ENCODE data around the gene NR2F2.

Gene NR2F2

GRCh38 chr15:96347181-96348111, 16.9 kb downstream of the NR2F2 start:
- H3K27ac ChIP-seq: no peak overlapping the region
- no peak for TF ChIP-seq ZFX (IDR thresholded peaks at IDR 0.05)
- TF ChIP-seq CTCF (conservative IDR thresholded peaks at IDR 0.05): no peak

- H3K27ac ChIP-seq: no peak overlapping the region
- TF ChIP-seq CTCF (conservative IDR thresholded peaks at IDR 0.05) (no peak), ZFX (IDR thresholded peaks at IDR 0.05) (no peak)
These were observed 17.9 kb downstream of the NR2F2 start for GRCh38 chr15:96348112-96349027.

GRCh38 chr15:96349034-96349856, 18.7 kb downstream of the NR2F2 start:
- TF ChIP-seq CTCF (conservative IDR thresholded peaks at IDR 0.05) (no peak), ZFX (IDR thresholded peaks at IDR 0.05) (no peak)
- no peak overlapping the region for H3K27ac ChIP-seq

GRCh38 chr15:96349857-96350720, 19.6 kb downstream of the NR2F2 start:
- no peak overlapping the region for H3K27ac ChIP-seq
- no peak for TF ChIP-seq ZFX (IDR thresholded peaks at IDR 0.05)
- no peak for TF ChIP-seq CTCF (conservative IDR thresholded peaks at IDR 0.05)

- TF ChIP-seq ZFX (IDR thresholded peaks at IDR 0.05) (no peak), CTCF (conservative IDR thresholded peaks at IDR 0.05) (no peak)
- no peak overlapping the region for H3K27ac ChIP-seq
These were observed 20.6 kb downstream of the NR2F2 start for GRCh38 chr15:96350934-96351724.
